Panc1 (cell line): ENCODE data around the gene CLHC1. TPM values are rescaled to one million over a fixed set of nuclear protein-coding genes. Genes with fewer than 3 reads are reported as not detected.

ENCODE experiments used
- ATAC-seq: fragments of 200-7000 bp; cut with Tn5 transposase; 2 replicates; pipeline ENCODE4 v1.9.1; 2020; ENCODE audit warnings: mild to moderate bottlenecking, moderate library complexity
- BruUV-seq: library from RNA; stranded (reverse); fragments of 400-500 nt; replicated peaks from 2 replicates; lab custom pipeline; 2021; lab: Mats Ljungman, UMichigan
- CTCF ChIA-PET: fragments of 300-600 bp; sonication (Branson Sonifier 250); formaldehyde crosslinking; loops from one replicate; lab custom pipeline; 2022; ENCODE audit warnings: antibody characterized with exemption; lab: Charles Lee
- POLR2A ChIA-PET: fragments of 300-600 bp; sonication (Branson Sonifier 250); formaldehyde crosslinking; loops from one replicate; lab custom pipeline; 2022; ENCODE audit warnings: antibody characterized with exemption; lab: Charles Lee
- DNase-seq: peaks from one replicate; pipeline ENCODE4 v3.0.0-alpha.2; 2010; ENCODE audit warnings: low read depth, low spot score
- H3K27ac ChIP-seq: 2 replicates; pipeline ENCODE4 v1.5.1; 2011; ENCODE audit warnings: mild to moderate bottlenecking, low read length, inconsistent platforms
- H3K27me3 ChIP-seq: fragments of 200-500 bp; sonication (Bioruptor generic); 2 replicates; pipeline ENCODE4 v1.6.0; 2014; ENCODE audit warnings: low read length, inconsistent platforms; ENCODE audit not compliant: control insufficient read depth, insufficient read depth
- H3K36me3 ChIP-seq: fragments of 200-500 bp; sonication (Bioruptor generic); 2 replicates; pipeline ENCODE4 v1.5.1; 2014; ENCODE audit warnings: inconsistent platforms, mild to moderate bottlenecking, low read length, moderate library complexity; ENCODE audit not compliant: control insufficient read depth, insufficient read depth
- H3K4me1 ChIP-seq: 2 replicates; pipeline ENCODE4 v1.5.1; 2011; ENCODE audit warnings: inconsistent platforms, mild to moderate bottlenecking, low read length, moderate library complexity; ENCODE audit not compliant: control insufficient read depth, insufficient read depth
- H3K4me3 ChIP-seq, 2 experiments: 2 replicates each; pipeline ENCODE4 v1.5.1; 2011 to 2012; ENCODE audit warnings: low read depth in 2 of 2, low read length in 2 of 2, mild to moderate bottlenecking in 2 of 2, inconsistent platforms in 1 of 2, moderate library complexity in 1 of 2
- H3K9me3 ChIP-seq: fragments of 200-500 bp; sonication (Bioruptor generic); 2 replicates; pipeline ENCODE4 v1.5.1; 2014; ENCODE audit warnings: low read depth, mild to moderate bottlenecking, inconsistent platforms, low read length, moderate library complexity; ENCODE audit not compliant: control insufficient read depth, insufficient read depth
- CTCF ChIP-seq: fragments of 450-650 bp; IDR thresholded peaks from 2 replicates; pipeline ENCODE4 v1.5.1; 2017; ENCODE audit warnings: mild to moderate bottlenecking
- POLR2AphosphoS5 ChIP-seq: IDR thresholded peaks from 2 replicates; pipeline ENCODE4 v1.6.1; 2012; ENCODE audit warnings: mild to moderate bottlenecking, low read depth, low read length, moderate library complexity
- REST ChIP-seq, 2 experiments: IDR thresholded peaks; 2 replicates each; pipeline ENCODE4 v1.6.1; 2011 to 2012; ENCODE audit warnings: low read depth in 2 of 2, control low read depth in 1 of 2, low read length in 1 of 2, mild to moderate bottlenecking in 1 of 2, moderate library complexity in 1 of 2; ENCODE audit not compliant: insufficient read depth in 1 of 2
- SIN3A ChIP-seq: IDR thresholded peaks from 2 replicates; pipeline ENCODE4 v1.6.1; 2012; ENCODE audit warnings: low read depth, mild to moderate bottlenecking, low read length, moderate library complexity, borderline replicate concordance; ENCODE audit not compliant: insufficient read depth
- TCF7L2 ChIP-seq: IDR thresholded peaks from 2 replicates; pipeline ENCODE4 v1.6.1; 2011; ENCODE audit warnings: mild to moderate bottlenecking, low read depth, low read length, inconsistent platforms
- in situ Hi-C: cut with HindIII; loops from 2 replicates; pipeline ENCODE4 v1.10.0; 2016; ENCODE audit warnings: low sequenced_read_pairs, low pct_unique_long_range_greater_than_20kb
- intact Hi-C: fragments of 100-400 bp; cut with micrococcal nuclease; formaldehyde crosslinking; loops from one replicate; pipeline ENCODE4 v1.10.0; 2022; ENCODE audit not compliant: unreplicated experiment
- total RNA-seq: library from RNA; stranded (reverse); gene quantifications from one replicate; pipeline ENCODE4 v1.2.1, GENCODE V29; 2021; ENCODE audit not compliant: unreplicated experiment

The CLHC1 gene
- total RNA-seq, 1 experiment from 2014 or later: 3.6 TPM

GRCh38 chr2:55155764-55156281 is 76.3 kb downstream of the CLHC1 start:
- POLR2A ChIA-PET: no interaction called here

GRCh38 chr2:55155206-55155605 is 76.9 kb downstream of the CLHC1 start:
- H3K27me3 ChIP-seq: no peaks in the 10 kb centered on the region
- in situ Hi-C loops: loop anchor here (25.0 kb wide), 1 partner anchor 118 kb away; no protein-coding TSS in a partner anchor
- no peaks in the 10 kb centered on the region for H3K36me3 ChIP-seq
- ATAC-seq: no peak
- ChIA-PET POLR2A (no interaction called here), CTCF (no interaction called here)
- H3K4me1 ChIP-seq: peaks cover 12% of the 10 kb centered on the region
- no TSS peak for BruUV-seq
- H3K4me3 ChIP-seq: no peak overlapping the region
- intact Hi-C loops: no loop called here
- no peak for TF ChIP-seq TCF7L2
- no peak for TF ChIP-seq SIN3A
- no peak for TF ChIP-seq CTCF
- TF ChIP-seq REST (IDR thresholded peaks at IDR 0.05; ENCODE audit: insufficient read depth in 1 of 2, low read depth in 2 of 2, low read length in 1 of 2): no peak
- TF ChIP-seq POLR2AphosphoS5: no peak
- peak overlapping the region; percentile 23; the same call in 1 of the 2 replicates for H3K27ac ChIP-seq
- H3K9me3 ChIP-seq: no peaks in the 10 kb centered on the region
- no peak for DNase-seq

More at GRCh38 chr2:55155764-55156281, 76.3 kb downstream of the CLHC1 start:
- intact Hi-C loops (no loop called here), in situ Hi-C loops (loop anchor here (25.0 kb wide), 1 partner anchor 119 kb away; no protein-coding TSS in a partner anchor)
- H3K9me3 ChIP-seq: no peaks in the 10 kb centered on the region
- H3K4me3 ChIP-seq: no peak overlapping the region
- H3K36me3 ChIP-seq: no peaks in the 10 kb centered on the region
- H3K27ac ChIP-seq: no peak overlapping the region
- H3K27me3 ChIP-seq: no peaks in the 10 kb centered on the region
- BruUV-seq: no TSS peak
- CTCF ChIA-PET: no interaction called here
- DNase-seq (no peak), ATAC-seq (peak; percentile 41; the same call in 1 of the 2 replicates)
- H3K4me1 ChIP-seq: peaks cover 12% of the 10 kb centered on the region
- no peak for TF ChIP-seq SIN3A
- TF ChIP-seq TCF7L2: no peak
- no peak for TF ChIP-seq POLR2AphosphoS5
- no peak for TF ChIP-seq REST (IDR thresholded peaks at IDR 0.05; ENCODE audit: insufficient read depth in 1 of 2, low read depth in 2 of 2, low read length in 1 of 2)
- TF ChIP-seq CTCF: no peak
